Measurements from ENCODE around the gene SNX20.
A peak's percentile ranks its signal among the peaks of the same experiment; 100 is the strongest.

Gene SNX20, protein sequence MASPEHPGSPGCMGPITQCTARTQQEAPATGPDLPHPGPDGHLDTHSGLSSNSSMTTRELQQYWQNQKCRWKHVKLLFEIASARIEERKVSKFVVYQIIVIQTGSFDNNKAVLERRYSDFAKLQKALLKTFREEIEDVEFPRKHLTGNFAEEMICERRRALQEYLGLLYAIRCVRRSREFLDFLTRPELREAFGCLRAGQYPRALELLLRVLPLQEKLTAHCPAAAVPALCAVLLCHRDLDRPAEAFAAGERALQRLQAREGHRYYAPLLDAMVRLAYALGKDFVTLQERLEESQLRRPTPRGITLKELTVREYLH

GRCh38 chr16:50681021-50681885 lies at the start of gene SNX20:
Gene SNX20 (minus strand): TSS chr16:50681312. CDS start chr16:50677526, 3,786 bp downstream.
- peak in 1 of 2 donors; percentile 49 for DNase-seq (ENCODE audit: low read depth in 2 of 2)

GRCh38 chr16:50724306-50724705 lies 43.2 kb upstream of the SNX20 start:
- no peak for DNase-seq (ENCODE audit: low read depth in 2 of 2)

DNA sequence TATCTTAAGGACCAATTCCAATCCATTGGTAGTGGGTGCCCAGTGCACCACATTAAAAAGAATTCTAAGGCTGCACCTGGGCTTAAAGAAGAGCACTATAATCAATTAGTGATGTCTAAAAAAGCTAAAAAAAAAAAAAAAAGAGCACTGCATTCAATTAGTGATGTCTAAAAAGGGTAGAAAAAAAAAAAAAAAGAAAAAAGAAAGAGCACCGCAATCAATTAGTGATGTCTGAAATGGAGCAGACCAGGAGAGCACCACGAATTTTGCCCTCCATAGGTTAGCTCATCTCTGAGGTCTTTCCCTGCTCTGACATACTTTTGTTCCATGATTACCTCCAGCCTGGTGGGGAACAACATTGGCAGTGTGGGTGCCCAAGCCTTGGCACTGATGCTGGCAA lies 41.8 kb upstream of the SNX20 start:
- no peak for DNase-seq (ENCODE audit: low read depth in 2 of 2)

GRCh38 chr16:50722405-50722737 lies 41.3 kb upstream of the SNX20 start:
- no peak for DNase-seq (ENCODE audit: low read depth in 2 of 2)

DNA sequence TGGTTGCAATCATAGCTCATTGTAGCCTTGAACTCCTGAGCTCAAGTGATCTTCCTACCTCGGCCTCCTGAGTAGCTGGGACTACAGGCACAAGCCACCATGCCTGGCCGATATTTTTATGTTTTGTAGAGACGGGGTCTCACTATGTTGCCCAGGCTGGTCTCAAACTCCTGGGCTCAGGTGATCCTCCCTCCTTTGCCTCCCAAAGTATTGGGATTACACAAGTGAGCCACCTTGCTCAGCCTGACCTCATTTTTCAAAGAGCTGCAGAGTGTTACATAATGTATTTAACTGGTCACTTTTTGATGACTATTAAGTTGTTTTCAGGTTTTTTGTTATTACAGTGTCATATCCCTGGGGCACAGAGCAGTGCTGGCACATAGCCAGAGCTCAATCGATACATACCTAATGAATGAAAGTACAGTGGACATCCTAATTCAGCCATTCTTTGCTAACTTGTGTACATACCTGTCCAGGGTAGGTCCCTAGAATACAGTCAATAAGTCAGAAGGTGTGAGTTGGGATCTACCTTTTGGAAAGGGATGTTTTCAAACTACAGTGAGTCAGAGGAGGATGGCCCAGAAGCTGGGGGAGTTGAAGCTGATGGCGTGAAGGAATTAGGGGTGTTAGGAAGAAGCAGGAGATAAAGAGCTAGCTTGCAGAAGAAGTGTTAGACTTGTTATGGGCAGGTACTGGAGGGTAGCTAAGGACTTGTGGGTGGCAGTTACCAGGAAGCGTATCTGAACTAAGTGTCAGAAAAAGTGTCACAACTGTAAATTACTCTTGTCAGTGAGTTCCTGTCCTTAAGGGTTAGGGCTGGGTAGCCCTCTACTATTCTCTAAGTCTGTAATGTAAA lies 40.7 kb upstream of the SNX20 start:
- DNase-seq (ENCODE audit: low read depth in 2 of 2) = no peak

DNA sequence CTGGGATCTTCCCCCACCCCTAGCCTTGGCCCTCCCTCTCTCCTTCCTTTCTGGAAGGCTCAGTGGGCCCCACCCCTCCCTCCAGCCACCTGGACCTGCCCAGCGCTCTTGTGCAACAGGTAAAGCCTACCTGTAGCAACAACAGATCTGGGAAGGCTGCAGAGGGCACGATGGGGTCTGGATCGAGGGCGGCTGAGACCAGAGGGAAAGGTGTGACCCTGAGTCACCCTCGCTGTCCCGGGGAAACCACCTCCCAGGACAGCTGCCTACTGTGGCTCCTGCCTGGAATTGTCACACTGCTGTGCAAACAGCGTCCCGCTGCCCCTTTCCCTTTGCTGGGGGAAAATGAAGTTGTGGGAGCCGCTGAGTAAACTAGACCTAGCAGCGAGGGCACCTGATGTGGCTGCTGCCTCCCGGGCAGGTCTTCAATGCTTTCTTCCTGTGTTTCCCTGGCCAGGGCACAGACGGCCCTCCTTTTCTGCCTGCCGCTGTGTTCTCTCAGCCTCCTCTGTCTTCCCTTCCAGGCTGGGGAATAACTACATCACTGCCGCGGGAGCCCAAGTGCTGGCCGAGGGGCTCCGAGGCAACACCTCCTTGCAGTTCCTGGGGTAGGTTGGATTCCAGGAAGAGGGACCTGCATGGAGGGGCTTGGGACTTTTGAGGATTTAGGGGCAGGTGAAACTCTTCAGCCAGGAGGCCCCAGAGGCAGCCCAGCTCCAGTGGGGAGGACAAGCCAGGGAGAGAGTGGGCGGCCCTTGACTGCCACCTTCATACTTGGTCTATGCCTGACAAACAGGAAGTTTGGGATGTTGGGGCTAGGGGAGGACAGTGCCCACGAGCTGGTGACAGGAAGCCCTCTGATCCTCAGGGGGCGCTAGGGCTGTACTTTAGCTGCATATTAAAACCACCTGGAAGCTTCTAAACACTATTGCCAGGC lies 38.6 kb upstream of the SNX20 start:
- no peak for DNase-seq (ENCODE audit: low read depth in 2 of 2)

GRCh38 chr16:50718761-50719400 lies 37.8 kb upstream of the SNX20 start:
- no peak for DNase-seq (ENCODE audit: low read depth in 2 of 2)

GRCh38 chr16:50718061-50718760 lies 37.1 kb upstream of the SNX20 start:
- DNase-seq (ENCODE audit: low read depth in 2 of 2) = no peak

DNA sequence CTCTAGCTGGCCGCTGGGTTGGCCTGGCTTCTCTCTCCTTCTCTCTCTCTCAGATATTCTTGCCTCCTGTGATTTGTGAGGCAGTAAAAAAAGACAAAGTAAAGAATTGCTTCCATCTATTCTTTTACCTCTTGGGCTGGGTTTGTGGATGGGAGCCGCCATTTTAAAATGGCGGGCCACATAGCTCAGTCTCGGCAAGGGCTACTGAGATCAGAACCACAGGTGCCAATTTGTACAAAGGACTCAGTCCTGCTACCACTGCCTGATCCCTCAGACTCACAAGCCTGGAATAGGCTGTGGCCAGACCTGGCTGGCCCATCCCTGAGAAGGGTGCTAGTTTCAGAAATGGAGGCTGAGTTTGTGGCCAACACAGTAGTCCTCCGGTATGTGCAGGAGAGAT lies 36.4 kb upstream of the SNX20 start:
- DNase-seq (ENCODE audit: low read depth in 2 of 2) = no peak

DNA sequence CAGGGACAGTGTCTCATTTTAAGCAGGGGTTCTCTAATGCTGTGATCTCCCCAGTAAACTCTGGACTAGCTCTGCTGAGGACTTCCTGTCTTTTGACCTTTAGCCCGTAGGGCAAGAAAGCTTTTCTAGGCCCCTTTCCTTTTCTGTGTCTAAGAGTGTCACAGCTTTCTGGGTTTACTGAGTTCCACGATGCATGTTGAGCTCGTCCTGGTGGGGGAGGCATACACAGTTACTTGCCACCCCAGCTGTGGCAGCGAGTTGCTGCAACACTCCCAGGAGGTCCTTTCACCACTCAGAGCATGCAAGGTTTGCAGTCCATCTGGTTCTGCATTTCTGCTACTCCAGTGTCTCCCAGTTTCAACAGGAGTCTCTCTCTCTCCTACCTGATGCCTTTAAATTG lies 36.0 kb upstream of the SNX20 start:
- DNase-seq (ENCODE audit: low read depth in 2 of 2) = no peak

DNA sequence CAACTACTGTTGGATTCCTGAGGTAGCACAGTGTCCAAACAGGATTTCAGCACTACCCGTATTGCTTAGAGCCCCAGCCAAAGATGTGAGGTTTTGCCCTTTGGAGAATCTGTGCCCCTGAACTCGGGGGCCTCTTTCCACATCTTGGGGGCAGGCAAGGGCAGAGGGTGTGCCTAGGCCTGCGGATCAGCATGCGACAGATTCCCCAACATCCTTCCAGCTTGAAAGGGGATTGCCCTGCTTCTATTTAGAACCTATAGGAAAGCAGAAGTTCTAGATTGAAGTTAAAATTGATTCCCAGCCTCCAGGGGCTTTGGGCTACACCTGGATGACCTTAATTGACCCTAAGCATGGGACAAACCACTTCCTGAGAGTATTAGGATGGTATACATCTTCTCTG lies 31.8 kb upstream of the SNX20 start:
- no peak for DNase-seq (ENCODE audit: low read depth in 2 of 2)

DNA sequence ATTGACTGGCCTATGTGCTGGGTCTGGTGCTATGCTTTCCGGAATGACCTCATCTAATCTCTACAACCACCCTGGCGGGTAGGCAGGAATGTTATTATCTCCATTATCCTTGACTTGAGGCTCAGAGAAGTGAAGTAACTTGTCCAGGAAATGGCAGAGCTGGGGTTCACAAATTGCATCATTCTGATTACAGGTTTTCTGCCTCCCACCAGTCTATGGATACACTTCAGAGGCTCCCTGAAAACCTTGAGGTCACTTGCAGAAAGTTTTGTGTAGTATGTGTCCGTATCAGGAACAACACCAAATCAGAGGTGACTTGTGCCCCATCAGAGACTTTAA lies 31.4 kb upstream of the SNX20 start:
- DNase-seq (ENCODE audit: low read depth in 2 of 2) = no peak

DNA sequence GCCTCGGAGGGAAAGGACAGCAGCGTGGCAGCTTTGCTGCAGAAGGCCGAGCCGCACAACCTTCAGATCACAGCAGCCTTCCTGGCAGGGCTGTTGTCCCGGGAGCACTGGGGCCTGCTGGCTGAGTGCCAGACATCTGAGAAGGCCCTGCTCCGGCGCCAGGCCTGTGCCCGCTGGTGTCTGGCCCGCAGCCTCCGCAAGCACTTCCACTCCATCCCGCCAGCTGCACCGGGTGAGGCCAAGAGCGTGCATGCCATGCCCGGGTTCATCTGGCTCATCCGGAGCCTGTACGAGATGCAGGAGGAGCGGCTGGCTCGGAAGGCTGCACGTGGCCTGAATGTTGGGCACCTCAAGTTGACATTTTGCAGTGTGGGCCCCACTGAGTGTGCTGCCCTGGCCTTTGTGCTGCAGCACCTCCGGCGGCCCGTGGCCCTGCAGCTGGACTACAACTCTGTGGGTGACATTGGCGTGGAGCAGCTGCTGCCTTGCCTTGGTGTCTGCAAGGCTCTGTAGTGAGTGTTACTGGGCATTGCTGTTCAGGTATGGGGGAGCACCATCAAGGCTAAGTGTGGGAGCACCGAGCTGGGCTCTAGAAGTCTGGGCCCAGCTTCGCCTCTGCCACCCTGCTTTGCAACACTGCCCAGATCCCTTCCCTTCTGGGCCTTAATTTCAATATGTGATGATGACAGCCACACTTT lies 30.9 kb upstream of the SNX20 start:
- no peak for DNase-seq (ENCODE audit: low read depth in 2 of 2)

GRCh38 chr16:50711040-50711439 lies 29.9 kb upstream of the SNX20 start:
- no peak for DNase-seq (ENCODE audit: low read depth in 2 of 2)

- DNase-seq (ENCODE audit: low read depth in 2 of 2) = no peak
Observed at GRCh38 chr16:50709980-50710379, 28.9 kb upstream of the SNX20 start.

- no peak for DNase-seq (ENCODE audit: low read depth in 2 of 2)
Observed at GRCh38 chr16:50709061-50709684, 28.1 kb upstream of the SNX20 start.

DNA sequence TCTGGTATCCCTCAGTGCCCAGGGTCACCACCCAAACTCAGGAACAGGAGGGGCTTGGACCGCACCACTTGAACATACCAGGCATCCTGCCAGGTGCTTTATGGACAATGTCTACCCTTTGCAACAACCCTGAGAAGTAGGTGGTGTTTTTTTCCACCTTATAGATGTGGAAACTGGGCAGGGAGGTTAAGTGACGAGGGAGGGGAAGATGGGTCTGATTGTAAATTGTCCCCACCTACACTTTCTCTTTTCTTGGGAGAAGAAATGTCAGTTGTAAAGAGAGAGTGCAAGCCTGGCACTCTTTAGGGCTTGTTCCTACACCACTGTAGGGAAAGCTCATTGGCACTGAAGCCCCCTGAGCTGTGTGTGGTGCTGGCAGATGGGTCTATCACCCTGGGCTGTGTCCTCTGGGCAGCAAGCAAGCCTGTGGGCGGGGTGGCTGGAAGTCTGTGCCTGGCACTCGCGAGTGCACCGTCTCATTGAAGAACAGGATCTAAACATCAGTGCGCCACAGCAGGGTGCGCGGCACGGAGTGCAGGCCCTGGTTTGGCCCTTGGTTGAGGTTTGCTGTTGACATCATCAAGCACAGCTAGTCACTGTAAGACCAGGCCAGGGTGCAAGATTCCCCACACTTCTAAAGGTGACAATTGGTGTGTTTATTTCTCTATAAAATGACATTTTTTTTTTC lies 27.4 kb upstream of the SNX20 start:
- no peak for DNase-seq (ENCODE audit: low read depth in 2 of 2)

DNA sequence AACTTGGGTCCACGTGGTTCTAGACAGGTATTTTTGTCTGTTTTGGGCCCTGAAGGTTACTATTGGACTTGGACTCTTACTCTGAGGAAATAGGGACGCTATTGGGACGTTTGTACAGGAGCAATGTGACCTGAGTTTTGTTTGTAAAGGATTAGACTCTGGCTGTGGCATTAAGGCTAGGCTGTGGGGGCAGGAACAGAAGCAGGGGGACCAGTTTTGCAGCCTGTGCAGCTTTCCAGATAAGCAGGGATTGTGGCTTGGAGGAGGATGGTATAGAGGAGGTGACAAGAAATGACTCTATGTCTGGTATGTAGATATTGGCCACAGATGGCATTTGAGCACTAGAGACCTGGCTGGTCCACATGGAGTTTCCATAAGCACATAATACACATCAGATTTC lies 25.1 kb upstream of the SNX20 start:
- no peak for DNase-seq (ENCODE audit: low read depth in 2 of 2)

Measured in stimulated activated CD4-positive, alpha-beta T cell treated with anti-CD3 and anti-CD28 coated beads, Interleukin-15, amount 100 ng/mL, for 48 hours (primary cell).